ENCODE results near the gene CBLB.
A peak's percentile ranks its signal among the peaks of the same experiment; 100 is the strongest.

The CBLB gene

DNA sequence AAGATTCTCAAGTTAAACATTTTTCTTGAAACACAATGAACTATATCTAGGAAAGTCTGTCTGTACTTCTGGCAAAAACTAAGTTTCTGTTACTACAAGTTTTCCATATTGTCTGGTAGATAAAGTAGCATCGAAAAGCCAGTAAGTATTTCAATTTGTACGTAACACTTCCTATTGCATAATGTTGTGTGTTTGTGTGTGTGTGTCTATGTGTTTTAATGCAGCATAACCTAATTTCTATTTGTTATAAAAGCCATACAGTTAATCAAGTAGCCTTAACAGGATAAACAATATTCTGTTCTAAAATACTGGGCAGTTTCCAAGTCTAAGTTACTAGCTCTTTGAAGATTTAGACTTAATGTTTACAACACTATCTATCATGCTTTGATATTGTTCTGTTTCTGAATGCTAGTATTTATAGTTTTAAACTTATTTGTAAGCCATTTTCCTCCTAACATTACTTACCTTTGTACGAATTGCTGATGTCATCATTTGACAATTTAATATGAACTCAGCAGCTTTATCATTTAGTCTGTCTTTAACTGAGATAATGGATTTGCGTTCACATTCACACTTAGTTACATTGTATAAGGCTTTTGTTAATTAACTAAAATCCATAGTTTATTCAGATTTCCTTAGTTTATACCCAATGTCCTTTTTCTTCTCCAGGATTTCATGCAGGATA lies 163.9 kb downstream of the CBLB start:
- DNase-seq: no peak

GRCh38 chr3:105700575-105700974 lies 168.2 kb downstream of the CBLB start:
- no peak for DNase-seq

DNA sequence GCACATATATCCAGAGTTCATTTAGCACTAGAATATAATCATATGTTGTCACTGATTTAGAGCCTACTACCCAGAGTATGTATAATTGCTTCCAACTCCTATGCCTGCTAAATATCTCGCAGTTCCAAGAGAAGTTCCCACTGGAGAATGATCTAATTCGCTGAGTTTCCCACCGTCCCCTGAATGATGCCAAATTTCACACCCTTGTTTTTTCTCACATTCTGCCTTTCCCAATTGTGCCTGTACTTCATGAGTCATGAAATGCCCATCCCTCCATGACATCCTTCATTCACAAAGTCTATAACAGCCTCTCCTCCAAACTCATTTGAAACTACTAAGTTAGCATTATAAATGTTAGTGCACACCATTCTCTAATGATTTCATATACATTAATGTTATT lies 177.2 kb downstream of the CBLB start:
- DNase-seq: no peak

GRCh38 chr3:105691053-105691452 lies 177.8 kb downstream of the CBLB start:
- DNase-seq: no peak

GRCh38 chr3:105688821-105689220 lies 180.0 kb downstream of the CBLB start:
- no peak for DNase-seq

GRCh38 chr3:105686278-105686897 lies 182.4 kb downstream of the CBLB start:
- no peak for DNase-seq

DNA sequence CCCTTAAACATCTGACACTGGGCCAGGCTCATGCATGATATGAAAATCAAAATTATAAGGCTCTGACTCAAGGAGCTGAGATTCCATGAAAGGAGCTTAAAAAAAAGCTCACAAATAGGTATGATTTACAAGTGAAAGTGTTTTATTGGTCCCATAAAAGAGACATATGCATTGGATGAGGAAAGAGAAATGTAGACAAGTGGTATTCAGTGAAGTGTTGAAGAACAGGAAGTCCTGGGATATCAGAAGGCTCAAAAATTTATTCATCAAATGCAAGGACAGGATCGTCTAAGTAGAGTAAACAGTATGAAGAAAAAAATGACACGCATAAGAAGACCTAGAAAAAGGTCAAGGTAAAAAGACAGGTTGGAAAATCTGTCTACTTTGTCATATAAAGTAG lies 188.9 kb downstream of the CBLB start:
- DNase-seq: no peak

DNA sequence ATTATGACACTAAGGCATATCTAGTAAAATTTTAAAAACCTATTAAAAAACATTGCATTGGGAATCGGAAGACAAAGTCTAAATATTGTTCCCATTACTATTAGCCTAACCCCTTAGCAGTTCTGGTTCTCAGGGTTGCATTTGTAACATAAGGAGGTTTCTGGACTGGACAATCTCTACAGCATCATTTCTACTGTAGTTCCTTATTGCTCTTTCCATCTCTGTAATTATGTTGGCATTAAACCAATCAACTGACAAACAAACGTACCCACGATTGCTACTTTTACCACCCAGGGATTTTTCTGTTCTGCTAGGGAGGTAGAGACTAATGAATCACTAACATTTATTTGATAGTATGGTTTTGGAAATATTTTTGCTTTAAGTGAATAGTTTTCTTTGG lies 190.8 kb downstream of the CBLB start:
- DNase-seq: no peak

GRCh38 chr3:105676621-105677300 lies 192.1 kb downstream of the CBLB start:
- DNase-seq: no peak

GRCh38 chr3:105674437-105675065 lies 194.3 kb downstream of the CBLB start:
- DNase-seq: no peak

DNA sequence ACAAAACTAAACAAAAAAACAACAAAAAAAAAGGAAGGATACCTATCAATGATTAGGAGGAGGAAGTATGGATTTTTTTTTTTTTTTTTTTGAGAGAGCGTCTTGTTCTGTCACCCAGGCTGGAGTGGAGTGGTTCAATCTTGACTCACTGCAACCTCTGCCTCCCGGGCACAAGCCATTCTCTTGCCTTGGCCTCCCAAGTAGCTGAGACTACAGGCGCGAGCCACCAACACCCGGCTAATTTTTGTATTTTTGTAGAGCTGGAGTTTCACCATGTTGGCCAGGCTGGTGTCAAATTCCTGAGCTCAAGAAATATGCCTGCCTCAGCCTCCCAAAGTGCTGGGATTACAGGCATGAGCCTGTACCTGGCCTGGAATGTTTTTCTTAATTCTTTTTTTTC lies 195.8 kb downstream of the CBLB start:
- no peak for DNase-seq

- no peak for DNase-seq
Measured at GRCh38 chr3:105662306-105662705, 206.5 kb downstream of the CBLB start.

GRCh38 chr3:105661461-105661860 lies 207.4 kb downstream of the CBLB start:
- no peak for DNase-seq

GRCh38 chr3:105656651-105657504 lies 211.9 kb downstream of the CBLB start:
- no peak for DNase-seq

- no peak for DNase-seq
Measured at GRCh38 chr3:105653868-105654267, 214.9 kb downstream of the CBLB start.

DNA sequence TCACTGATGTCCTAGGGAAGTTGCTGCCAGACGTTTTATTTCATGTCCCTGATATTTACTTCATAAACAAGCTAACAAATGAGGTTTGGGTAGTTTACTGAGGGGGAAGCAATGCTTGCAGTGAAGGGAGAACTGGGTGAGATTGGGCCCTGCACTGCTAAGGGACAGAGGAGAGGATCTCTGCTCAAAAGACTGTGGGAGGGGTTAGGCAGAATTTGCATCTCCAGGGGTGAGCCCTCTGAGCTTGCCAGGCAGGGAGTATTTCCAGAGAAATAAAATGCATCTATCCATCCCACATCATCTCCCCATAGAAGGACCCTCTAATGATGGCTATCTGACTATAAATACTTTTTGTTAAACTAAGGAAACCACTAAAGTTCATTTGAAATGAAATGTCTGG lies 215.6 kb downstream of the CBLB start:
- DNase-seq: no peak

- DNase-seq: no peak
Measured at GRCh38 chr3:105649480-105649879, 219.3 kb downstream of the CBLB start.

GRCh38 chr3:105647047-105647446 lies 221.8 kb downstream of the CBLB start:
- DNase-seq: peak in 1 of 56 donors; percentile 8

DNA sequence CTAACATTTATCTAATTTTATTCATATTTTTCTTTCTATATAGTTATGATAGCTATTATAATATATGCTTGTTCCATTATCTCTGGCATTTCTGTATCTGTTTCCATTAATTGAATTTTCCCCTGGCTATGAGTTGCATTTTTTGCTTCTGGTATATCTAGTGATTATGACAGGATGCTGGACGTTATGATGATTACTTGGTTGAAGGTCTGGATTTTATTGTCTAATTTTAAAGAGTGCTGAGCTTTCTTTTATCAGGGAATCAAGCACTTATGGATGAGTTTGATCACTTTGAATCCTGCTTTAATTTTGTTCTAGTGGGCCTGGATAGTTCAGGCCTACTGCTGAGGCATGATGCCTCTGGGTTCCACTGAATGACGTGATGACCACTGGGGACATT lies 229.7 kb downstream of the CBLB start:
- DNase-seq: no peak

GRCh38 chr3:105634708-105635107 lies 234.1 kb downstream of the CBLB start:
- no peak for DNase-seq

GRCh38 chr3:105629718-105630117 lies 239.1 kb downstream of the CBLB start:
- DNase-seq: no peak
